Measurements from ENCODE around the gene MEMO1.
"Not testable (repeated sequence)": the region's sequence is repeated elsewhere in the genome, so short reads cannot be mapped to it uniquely, and the experiment has no call there.

Gene MEMO1

DNA sequence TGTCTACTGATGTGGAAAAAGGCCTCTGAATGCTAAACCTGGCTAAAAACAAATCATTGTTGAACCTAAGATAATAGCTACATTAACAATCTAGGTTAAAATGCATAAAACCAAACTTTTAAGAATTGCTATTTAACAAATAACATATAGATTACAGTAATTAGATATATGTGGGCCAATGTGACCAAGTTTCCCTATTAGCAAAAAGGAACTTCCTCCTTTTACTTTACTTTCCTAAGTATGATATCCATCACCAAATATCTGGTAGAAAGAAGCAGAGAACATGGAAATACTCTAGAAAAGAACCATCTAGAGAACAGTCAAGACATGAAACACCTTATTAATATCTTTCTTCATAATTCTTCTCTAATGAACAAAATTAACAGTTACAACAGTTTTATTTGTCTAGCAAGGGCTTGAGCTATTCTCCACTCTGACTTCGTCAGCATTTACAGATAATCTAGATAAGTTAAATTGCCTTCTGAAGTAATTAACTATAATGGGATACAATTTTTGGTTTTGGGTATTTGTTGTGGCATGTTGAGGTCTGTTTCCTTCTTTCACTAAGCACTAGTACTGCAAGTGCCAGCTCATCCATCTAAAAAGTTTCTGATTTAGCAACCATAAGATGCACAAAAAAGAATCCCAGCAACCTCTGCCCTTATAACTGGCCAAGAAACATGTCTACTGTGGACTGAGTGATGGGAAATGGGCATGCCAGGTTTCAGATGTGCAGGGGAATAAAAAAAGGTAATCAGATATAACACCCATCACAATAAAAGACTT lies 53.3 kb downstream of the MEMO1 start:
- DNase-seq = no peak

DNA sequence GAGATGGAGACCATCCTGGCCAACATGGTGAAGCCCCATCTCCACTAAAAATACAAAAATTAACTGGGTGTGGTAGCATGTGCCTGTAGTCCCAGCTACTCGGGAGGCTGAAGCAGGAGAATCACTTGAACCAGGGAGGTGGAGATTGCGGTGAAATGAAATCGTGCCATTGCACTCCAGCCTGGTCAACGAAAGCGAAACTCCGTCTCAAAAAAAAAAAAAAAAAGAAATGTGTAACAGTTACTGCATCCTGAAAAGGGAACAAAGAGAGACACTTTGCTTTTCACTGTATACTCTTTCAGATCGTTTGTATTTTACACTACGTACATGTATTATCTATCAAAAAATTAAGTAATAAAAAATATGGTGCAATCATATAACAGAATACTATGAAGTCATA lies 53.9 kb downstream of the MEMO1 start:
- DNase-seq = not testable (repeated sequence)

DNA sequence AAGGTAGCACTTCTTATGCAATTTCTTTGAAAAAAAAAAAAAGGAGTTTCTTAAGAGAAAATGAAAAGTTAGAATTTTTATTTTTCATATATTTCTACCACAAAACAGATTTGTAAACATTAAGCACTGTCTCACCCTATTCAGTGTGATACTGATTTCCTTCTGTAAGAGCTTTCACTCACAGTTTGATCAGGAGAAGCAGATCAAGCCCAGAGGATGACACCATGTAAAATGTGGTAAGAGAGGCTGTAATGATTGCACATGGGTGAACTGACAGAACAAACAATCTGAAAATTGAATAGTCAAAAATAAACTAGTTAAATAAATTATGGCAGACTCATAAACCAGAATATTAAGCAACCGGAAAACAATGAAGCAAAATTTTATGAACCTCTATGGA lies 54.5 kb downstream of the MEMO1 start:
- DNase-seq = no peak

DNA sequence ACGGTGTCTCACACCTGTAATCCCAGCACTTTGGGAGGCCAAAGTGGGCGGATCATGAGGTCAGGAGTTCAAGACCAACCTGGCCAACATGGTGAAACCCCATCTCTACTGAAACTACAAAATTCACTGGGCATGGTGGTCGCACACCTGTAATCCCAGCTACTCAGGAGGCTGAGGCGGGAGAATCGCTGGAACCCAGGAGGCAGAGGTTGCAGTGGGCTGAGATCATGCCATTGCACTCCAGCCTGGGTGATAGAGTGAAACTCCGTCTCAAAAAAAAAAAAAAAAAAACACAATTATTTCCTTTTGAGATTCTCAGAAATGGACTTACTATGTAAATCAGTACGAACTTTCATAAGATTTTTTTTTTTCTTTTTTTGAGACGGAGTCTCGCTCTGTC lies 57.7 kb downstream of the MEMO1 start:
- not testable (repeated sequence) for DNase-seq

DNA sequence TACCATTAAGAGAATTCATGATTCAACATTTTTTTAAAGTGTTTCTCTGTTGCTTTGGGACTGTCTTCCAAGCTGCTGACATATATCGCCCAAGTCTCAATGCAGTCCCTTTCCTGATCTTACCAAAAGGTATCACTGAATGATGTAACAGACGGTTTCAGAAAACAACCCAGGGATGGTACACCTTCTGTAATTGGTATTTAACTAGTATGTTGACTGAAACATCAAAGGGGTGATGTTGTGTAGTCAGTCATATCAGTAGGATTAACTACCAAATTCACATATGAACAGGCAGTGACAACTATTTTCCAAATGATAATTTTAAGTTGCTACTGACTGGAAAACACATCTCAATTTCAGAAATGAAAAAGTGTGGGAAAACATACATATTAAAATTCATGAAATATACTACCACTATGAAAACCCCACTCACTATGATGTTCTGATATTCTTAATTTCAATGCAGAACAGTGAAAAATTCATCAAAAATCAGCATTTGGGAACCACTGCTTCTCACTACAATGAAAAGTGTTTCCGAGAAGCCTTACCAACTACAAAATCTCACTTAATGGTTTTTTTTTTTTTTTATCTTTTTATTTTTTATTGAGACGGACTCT lies 59.8 kb downstream of the MEMO1 start:
- DNase-seq = no peak

DNA sequence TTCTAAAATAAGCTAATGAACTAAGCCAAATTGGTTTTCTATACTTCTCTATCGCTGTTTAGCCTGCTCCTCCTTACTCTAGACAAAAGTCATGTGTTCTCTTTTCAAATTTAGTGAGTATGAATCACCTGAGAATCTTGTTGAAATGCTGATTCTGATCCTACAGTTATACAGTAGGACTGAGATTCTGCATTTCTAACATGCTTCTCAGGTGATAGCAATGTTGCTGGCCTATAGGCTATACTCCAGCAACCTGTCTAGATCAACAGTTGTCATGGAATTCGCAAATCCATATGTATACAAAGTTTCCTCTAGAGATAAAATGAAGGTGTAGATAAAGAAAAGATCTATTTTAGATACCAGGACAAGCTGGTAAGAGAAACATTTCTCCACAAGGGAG lies 62.9 kb downstream of the MEMO1 start:
- DNase-seq = no peak

DNA sequence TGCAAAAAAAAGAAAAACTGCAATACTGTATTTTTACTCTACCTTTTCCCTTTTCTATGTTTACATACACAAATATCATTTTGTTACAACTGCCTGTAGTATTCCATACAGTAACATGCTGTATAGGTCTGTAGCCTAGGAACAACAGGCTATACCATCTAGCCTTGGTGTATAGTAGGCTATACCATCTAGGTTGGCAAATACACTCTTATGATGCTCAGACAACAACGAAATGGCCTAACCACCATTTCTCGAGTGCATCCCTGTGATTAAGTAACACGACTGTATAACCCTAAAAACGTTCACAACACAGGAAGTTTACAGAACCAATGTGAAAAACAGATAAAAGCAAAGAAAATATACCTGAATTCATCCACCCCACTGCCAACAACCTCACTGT lies 64.0 kb downstream of the MEMO1 start:
- DNase-seq = no peak

DNA sequence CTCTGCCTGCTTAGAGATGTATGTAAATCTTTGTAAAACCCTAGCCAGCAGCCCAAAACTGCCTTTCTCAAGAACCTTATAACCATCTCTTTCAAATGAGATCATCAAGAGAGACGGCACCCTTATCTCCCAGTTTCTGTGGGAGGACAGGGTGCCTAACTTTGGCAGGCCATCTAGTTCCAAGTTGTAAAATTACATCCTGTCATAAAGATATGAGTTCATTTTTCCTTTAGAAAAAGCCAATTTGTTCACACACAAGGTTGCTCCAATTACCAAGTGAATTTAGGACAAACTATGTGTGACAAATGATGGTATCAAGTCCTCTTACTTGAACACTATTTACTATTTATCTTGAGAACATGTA lies 65.3 kb downstream of the MEMO1 start:
- peak; percentile 6 for DNase-seq

DNA sequence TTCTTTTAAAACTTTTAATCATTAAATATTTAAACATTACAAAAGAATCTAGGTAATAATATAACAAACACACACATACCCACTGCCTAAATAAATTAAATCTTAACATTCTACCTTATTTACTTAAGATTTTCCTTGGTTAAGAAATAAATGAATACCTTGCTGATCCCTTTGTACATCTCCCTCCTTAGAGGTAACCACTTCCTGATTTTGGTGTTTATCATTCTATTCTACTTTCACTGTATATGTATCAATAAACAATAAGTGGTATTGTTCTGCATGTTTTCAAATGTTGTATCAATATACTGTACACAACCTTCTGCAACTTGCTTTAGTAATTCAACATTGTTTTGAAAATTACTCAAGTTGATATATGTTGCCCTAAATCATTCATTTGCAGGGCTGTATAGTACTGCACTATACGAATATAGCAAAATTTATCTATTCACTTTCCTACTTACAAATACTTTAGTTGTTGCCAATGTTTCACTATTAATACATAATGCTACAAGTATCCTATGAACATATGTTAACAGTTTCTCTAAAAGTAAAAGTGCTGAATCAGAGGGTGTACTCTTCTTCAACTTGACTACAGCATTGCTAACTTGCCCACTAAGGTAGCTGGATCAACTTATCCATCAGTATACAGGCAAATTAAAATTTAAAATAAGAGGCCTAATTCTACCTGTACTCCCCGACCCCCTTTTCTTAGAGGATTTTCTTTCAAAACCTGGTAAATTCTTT lies 65.8 kb downstream of the MEMO1 start:
- DNase-seq = no peak

DNA sequence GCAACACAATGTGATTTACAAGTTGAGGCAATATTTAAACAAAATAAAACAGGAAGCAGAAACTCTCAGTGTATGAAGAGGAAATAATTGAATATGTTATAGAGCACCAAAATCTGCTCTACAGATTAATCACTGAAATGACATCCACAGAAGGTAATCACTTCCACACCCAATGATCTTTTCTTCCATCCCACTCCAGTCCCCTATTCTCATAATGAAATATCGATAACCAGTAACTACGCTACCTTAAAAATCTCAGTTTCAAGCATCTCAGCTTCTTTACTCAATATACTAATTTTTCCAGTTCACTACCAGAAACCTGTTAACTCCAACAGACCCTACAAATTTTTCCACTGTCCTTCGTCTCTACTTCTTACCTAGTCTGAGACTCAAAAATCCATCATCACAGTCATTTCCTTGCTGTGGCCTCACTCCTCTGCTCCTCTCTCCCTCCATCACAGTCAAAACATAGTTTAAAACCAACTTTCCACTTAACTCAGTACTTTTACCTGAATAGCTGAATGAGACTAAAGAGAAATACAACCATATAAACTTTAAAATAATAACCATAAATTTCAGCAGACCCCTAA lies 67.1 kb downstream of the MEMO1 start:
- no peak for DNase-seq

DNA sequence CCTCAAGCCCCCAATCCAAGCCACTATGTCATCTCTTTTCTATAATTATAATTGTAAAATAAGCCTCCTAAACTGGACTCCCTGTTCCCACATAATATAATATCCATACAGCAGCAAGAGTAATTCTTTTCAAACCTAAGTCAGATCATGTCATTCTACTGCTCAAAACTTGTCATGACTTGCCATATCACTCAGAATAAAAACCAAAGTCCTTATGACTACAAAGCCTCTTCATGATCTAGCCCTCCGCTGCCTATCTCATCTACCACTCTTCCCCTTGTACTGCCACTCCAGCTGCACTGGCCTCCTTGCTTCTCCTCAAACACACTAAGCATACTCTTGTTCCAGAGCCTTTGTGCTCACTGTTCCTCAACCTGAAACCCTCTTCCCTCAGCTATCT lies 69.9 kb downstream of the MEMO1 start:
- DNase-seq = no peak

DNA sequence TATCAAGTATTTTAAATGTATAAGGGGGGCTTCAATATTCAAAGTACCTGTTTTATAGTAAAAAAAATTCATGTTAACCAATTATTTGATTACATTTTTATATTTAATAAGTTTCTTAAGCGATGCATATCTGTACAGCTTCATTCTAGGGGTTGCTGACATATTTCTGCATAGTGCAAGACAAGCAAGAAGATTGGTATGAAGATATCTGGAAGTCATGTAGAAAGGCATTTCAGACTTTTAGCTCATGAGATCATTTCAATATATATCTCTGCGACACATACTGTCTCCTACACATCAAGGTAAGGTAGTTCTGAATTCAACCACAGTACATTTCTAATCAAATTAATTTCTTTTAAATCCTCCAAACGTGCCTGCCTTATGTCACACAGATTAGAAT lies 73.1 kb downstream of the MEMO1 start:
- DNase-seq = peak; percentile 59

DNA sequence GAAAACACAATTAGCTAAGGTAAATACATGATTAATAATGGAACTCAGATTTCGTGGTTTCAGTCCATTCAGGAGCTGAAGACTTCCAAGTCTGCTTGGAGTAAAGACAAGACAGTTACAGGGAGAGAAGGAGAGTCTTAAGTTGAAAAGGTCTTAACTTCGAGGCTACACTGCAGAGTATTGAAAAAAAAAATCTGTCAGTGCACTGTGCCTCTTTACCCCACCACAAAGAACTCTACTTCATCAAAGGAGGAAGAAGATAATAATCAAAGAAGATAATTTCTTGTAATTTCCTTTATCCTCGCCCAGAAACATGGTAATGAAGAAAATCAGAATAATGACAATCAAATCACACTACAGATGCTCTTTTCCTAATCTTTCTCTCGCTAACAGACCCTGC lies 75.4 kb downstream of the MEMO1 start:
- DNase-seq = no peak

DNA sequence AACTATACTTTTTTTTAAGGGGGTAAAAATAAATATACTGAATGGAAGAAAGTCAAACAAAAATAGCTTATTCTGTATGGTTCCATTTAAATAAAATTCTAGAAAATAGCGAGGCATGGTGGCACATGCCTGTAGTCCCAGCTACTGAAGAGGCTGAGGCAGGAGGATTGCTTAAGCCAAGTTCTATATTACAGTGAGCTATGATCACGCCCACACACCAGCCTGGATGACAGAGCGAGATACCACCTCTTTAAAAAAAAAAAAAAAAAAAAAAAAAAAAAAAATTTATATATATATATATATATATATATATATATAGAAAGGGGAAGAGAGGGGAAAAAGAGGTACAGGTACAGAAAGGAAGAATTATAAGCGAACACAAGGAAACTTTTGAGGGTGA lies 77.7 kb downstream of the MEMO1 start:
- DNase-seq = no peak

DNA sequence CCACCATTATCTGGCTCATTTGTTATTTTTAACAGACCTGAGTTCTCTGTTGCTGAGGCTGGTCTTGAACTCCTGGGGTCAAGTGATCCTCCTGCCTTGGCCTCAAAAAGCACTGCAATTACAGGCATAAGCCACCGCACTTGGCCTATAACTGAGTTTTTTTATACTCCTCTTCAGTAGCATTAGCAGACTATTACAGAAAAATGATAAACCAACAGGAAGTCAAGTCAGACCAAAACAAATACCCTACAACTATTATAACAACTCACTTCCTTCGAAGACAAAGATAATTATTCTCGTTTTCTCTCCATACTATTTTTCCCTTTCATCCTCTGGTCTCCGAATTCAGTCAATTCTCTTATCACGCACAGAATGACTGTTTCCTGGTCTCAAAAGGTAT lies 78.2 kb downstream of the MEMO1 start:
- no peak for DNase-seq

DNA sequence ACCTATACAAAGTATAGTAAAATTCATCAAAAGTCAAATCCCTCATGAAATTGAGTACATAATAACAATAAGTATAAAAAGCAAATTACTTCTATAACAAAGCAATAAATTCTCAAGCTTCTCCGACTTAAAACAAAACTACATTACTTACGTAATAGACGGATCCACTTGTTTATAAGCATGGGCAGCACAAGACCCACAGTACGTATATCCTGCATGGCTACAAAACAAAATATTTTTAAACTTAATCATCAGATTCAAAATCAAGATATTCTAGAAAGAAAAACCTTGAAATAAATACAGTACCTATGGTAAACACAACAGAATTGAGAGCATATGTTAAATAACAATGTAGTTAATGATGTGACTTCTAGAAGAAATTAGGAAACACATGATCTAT lies 78.9 kb downstream of the MEMO1 start:
- no peak for DNase-seq

DNA sequence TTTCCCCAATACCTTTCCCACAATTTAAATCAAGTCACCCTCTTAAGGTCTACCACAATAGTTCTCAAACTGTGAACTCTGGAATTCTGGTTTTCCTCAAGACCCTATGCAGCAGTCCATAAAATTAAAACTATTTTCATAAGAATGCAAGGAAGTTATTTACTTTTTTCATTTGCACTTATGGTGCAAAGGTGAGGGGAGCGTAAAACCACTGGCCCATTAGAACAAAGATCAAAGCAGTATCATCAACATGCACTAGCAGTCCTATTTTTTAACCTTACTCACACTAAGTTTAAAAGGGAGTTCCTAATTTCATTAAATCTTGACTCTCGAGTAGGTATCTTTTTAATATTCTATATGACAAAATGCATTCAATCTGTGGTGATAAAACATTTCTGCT lies 85.3 kb downstream of the MEMO1 start:
- no peak for DNase-seq

DNA sequence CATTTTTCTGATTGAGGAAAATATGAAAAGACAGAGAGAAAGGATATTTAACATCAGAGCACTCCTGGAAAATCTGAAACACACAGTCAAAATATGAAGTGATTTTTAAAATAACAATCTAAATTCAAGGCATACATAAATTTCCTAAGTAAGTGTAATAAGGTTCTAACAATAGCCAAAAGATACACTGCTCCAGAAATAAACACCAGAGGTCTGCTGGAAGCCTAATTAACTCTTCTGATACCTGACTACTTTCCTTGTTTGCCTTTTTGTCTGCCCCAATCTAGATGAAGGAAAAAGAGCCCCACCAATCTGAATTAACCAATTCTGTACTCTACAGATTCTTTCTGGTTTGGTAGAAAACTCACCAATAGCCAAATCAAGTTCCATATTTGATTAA lies 87.1 kb downstream of the MEMO1 start:
- DNase-seq = no peak

DNA sequence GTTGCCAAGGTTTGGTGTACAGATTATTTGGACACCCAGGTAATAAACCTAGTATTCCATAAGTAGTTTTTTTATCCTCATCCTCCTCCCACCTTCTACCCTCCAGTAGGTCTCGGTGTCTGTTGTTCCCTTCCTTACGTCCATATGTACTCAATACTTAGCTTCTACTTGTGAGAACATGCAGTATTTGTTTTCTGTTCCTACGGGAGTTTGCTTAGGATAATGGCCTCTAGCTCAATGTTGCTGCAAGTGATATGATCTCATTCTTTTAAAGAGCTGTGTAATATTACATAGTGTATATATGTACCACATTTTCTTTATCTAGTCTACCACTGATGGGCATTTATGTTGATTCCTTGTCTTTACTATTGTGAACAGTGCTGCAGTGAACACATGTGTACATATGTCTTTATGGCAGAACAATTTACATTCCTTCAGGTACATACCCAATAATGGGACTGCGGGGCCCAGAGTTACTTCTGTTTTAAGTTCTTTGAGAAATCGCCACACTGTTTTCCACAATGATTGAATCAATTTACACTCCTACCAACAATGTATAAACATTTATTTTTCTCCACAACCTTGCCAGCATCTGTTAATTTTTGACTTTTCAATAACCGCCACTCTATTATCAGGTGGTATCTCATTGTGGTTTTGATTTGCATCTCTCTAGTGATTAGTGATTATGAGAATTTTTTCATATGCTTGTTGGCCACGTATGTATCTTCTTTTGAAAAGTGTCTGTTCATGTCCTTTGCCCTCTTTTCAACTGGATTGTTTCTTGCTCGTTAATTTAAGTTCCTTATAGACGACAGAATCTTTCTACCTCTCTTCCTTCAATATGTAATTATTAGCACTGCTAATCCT lies 88.0 kb downstream of the MEMO1 start:
- DNase-seq = no peak

DNA sequence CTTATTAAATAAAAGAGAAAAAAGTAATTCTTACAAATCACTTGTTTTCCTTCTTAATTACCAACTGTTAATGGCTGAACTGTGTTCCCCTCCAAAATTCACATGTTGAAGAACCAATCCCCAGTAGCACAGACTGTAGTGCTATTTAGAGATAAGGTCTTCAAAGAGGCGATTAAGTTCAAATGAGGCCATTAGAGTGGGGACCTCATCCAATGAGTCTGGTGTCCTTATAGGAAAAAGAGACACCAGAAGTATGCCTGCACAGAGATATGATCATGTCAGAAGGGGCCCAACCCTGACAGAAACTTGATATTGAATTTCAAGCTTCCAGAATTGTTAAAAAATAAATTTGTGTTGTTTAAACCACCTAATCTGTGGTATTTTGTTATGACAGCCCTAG lies 89.8 kb downstream of the MEMO1 start:
- DNase-seq = no peak

DNA sequence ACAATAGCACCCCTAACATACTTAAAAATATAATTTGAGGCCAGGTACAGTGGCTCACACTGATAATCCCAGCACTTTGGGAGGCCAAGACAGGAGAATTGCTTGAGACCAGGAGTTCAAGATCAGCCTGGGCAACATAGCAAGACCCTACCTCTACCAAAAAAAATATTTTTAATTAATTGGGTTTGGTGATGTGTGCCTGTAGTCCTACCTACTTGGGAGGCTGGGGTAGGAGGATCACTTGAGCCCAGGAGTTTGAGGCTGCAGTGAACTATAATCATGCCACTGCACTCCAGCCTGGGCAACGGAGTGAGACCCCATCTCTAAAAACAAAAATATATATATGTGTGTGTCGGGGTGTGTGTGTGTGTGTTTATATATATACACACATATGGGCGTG lies 91.3 kb downstream of the MEMO1 start:
- DNase-seq = no peak

DNA sequence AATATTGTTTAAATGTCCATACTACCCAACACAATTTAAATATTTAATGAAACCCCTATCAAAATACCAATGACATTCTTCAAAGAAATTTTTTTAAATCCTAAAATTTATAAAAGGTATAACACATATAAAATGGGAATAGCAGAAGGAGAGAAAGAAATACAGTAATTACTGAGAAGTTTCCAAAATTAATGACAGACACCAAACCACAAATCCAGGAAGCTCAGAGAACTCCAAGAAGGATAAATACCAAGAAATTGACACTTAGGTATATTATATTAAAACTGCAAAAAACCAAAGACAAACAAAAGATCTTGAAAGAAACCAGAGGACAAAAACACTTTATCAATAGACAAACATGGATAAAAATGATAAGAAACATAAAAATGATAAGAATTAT lies 101.1 kb downstream of the MEMO1 start:
- no peak for DNase-seq

DNA sequence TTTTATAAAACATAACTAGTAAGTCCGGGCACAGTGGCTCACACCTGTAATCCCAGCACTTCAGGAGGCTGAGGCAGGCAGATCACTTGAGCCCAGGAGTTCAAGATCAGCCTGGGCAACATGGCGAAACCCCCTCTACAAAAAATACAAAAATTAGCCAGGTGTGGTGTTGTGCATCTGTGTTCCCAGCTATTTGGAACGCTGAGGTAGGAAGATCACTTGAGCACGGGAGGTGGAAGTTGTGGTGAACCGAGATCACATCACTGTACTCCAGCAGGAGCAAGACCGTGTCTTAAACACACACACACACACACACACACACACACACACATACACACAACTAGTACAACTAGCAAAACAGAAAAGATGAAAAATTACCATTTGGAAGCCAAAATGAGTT lies 103.3 kb downstream of the MEMO1 start:
- not testable (repeated sequence) for DNase-seq
